HepG2 (cell line): ENCODE results near the gene NUDT3. TPM values are rescaled to one million over a fixed set of nuclear protein-coding genes. Genes with fewer than 3 reads are reported as not detected.

Experiments used
- ATM ChIP-seq: fragments of 450-650 bp; IDR thresholded peaks from 2 replicates; pipeline ENCODE4 v1.7.1; 2017; ENCODE audit warnings: mild to moderate bottlenecking, borderline replicate concordance
- CEBPG ChIP-seq: IDR thresholded peaks from 2 replicates; pipeline ENCODE4 v1.6.1; 2016
- DZIP1 ChIP-seq: sonication (generic); formaldehyde crosslinking; IDR thresholded peaks from 2 replicates; pipeline ENCODE4 v1.5.0; 2020; ENCODE audit warnings: mild to moderate bottlenecking, missing genetic modification reagents
- ETV6 ChIP-seq: sonication (generic); formaldehyde crosslinking; conservative IDR thresholded peaks from 2 replicates; pipeline ENCODE4 v1.4.0; 2020; ENCODE audit warnings: missing genetic modification reagents
- GATA4 ChIP-seq: sonication (generic); IDR thresholded peaks from 2 replicates; pipeline ENCODE4 v1.6.1; 2016; ENCODE audit warnings: antibody characterized with exemption, low read depth, borderline replicate concordance
- HDAC1 ChIP-seq: sonication (generic); formaldehyde crosslinking; IDR thresholded peaks from 2 replicates; pipeline ENCODE4 v1.5.1; 2020; ENCODE audit warnings: mild to moderate bottlenecking, missing genetic modification reagents
- HNF4A ChIP-seq: sonication (generic); formaldehyde crosslinking; IDR thresholded peaks from 2 replicates; pipeline ENCODE4 v1.4.0; 2020; ENCODE audit warnings: missing genetic modification reagents
- MAF1 ChIP-seq: sonication (generic); formaldehyde crosslinking; IDR thresholded peaks from 2 replicates; pipeline ENCODE4 v1.5.0; 2020; ENCODE audit warnings: missing genetic modification reagents, borderline replicate concordance
- MAFG ChIP-seq: sonication (generic); formaldehyde crosslinking; IDR thresholded peaks from 2 replicates; pipeline ENCODE4 v1.5.1; 2020; ENCODE audit warnings: mild to moderate bottlenecking, missing genetic modification reagents
- MAZ ChIP-seq, 2 experiments: sonication (generic) in 1 of 2; formaldehyde crosslinking in 1 of 2; IDR thresholded peaks; 2 replicates each; pipeline versions ENCODE4 v1.5.0 to v1.6.1; 2012 to 2020; ENCODE audit warnings: low read depth in 2 of 2, mild to moderate bottlenecking in 2 of 2, borderline replicate concordance in 1 of 2, improper control_type of control experiment in 1 of 2, low read length in 1 of 2, missing genetic modification reagents in 1 of 2, moderate library complexity in 1 of 2
- ZBTB49 ChIP-seq: sonication (generic); formaldehyde crosslinking; IDR thresholded peaks from 2 replicates; pipeline ENCODE4 v1.4.0; 2020; ENCODE audit warnings: missing genetic modification reagents, borderline replicate concordance
- ZFAT ChIP-seq: sonication (generic); formaldehyde crosslinking; conservative IDR thresholded peaks from 2 replicates; pipeline ENCODE4 v1.8.1; 2023; ENCODE audit warnings: missing genetic modification reagents, inconsistent platforms
- ZNF205 ChIP-seq: IDR thresholded peaks from 2 replicates; pipeline ENCODE4 v1.6.1; 2018; ENCODE audit warnings: missing biosample characterization, missing genetic modification reagents
- ZNF549 ChIP-seq: sonication (generic); formaldehyde crosslinking; IDR thresholded peaks from 2 replicates; pipeline ENCODE4 v1.5.0; 2020; ENCODE audit warnings: missing genetic modification reagents
- ZNF687 ChIP-seq: sonication (generic); formaldehyde crosslinking; IDR thresholded peaks from 2 replicates; pipeline ENCODE4 v1.5.1; 2020; ENCODE audit warnings: mild to moderate bottlenecking, missing genetic modification reagents, moderate library complexity
- ZNF7 ChIP-seq: IDR thresholded peaks from 2 replicates; pipeline ENCODE4 v1.6.1; 2016; ENCODE audit warnings: missing biosample characterization, missing genetic modification reagents
- polyA plus RNA-seq, 8 experiments: library from polyadenylated mRNA; depleted of rRNA in 3 of 8; stranded (reverse) in 7 of 8; unstranded in 1 of 8; fragments of >200 nt; fragmentation: Illumina TruSeq in 4 of 8; extraction: Trizol in 4 of 8; gene quantifications; 2 replicates each; pipeline versions ENCODE4 v1.2.1 to v1.2.3, GENCODE V29; 2011 to 2016; ENCODE audit warnings: low read depth in 4 of 8, missing spikeins in 1 of 8, mixed read lengths in 1 of 8; ENCODE audit not compliant: insufficient read depth in 1 of 8
- total RNA-seq, 5 experiments: library from RNA; depleted of rRNA; stranded (reverse); fragments of >200 nt; fragmentation: Illumina TruSeq; extraction: Trizol; gene quantifications; 2 replicates each; pipeline ENCODE4 v1.2.3, GENCODE V29; 2016; ENCODE audit warnings: low read depth in 1 of 5
- TF ChIP-seq, protein P1 (sequence below): sonication (generic); formaldehyde crosslinking; IDR thresholded peaks from 2 replicates; pipeline ENCODE4 v1.8.0; 2022; ENCODE audit warnings: missing genetic modification reagents, low read depth, mild to moderate bottlenecking, borderline replicate concordance
- TF ChIP-seq, protein P2 (sequence below): sonication (generic); formaldehyde crosslinking; IDR thresholded peaks from 2 replicates; pipeline ENCODE4 v1.5.0; 2020; ENCODE audit warnings: missing genetic modification reagents

NUDT3 gene
- total and polyA plus RNA-seq, 2 of the 13 experiments (the other 11 are each of a cell fraction or from before 2014, with no cell fraction given) = 20.2 to 20.6 TPM

GRCh38 chr6:34236443-34237315, 155.8 kb downstream of the NUDT3 start, which contains the start of gene HMGA1 (continued):
- TF ChIP-seq DZIP1 (CRISPR knock-in tag) (no peak), CEBPG (CRISPR knock-in tag) (no peak; the same call in 1 of the 2 replicates), MAZ (IDR thresholded peaks at IDR 0.05; ENCODE audit: borderline replicate concordance, low read depth, low read length) (no peak), MAZ (CRISPR knock-in tag; IDR thresholded peaks at IDR 0.05; ENCODE audit: low read depth) (no peak; the same call in 1 of the 2 replicates), HDAC1 (peak; percentile 33; the same call in 1 of the 2 replicates), ZNF205 (CRISPR knock-in tag) (no peak), ZNF7 (CRISPR knock-in tag) (no peak), ZNF687 (CRISPR knock-in tag) (peak; percentile 71), MAF1 (no peak), ATM (no peak), ZFAT (CRISPR knock-in tag) (no peak), GATA4 (no peak), MAFG (CRISPR knock-in tag) (no peak), HNF4A (no peak), ZNF549 (CRISPR knock-in tag) (no peak), ETV6 (no peak), ZBTB49 (CRISPR knock-in tag) (no peak)
- TF ChIP-seq, protein P1, sequence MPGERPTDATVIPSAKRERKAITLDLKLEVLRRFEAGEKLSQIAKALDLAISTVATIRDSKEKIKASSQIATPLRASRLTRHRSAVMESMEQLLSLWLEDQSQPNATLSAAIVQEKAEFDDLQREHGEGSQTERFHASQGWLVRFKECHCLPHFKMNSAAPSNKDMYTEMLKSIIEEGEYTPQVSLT = no peak
- TF ChIP-seq, protein P2, sequence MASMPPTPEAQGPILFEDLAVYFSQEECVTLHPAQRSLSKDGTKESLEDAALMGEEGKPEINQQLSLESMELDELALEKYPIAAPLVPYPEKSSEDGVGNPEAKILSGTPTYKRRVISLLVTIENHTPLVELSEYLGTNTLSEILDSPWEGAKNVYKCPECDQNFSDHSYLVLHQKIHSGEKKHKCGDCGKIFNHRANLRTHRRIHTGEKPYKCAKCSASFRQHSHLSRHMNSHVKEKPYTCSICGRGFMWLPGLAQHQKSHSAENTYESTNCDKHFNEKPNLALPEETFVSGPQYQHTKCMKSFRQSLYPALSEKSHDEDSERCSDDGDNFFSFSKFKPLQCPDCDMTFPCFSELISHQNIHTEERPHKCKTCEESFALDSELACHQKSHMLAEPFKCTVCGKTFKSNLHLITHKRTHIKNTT (CRISPR knock-in tag) = no peak
